GM21360 (cell line): ENCODE results near the gene NEURL3.

Experiments
- ATAC-seq: cut with Tn5 transposase; IDR thresholded peaks from one replicate; pipeline ENCODE4 v1.9.1; 2021; ENCODE audit warnings: mild to moderate bottlenecking, moderate library complexity; ENCODE audit not compliant: unreplicated experiment

The NEURL3 gene

GRCh38 chr2:96540136-96540535 lies 35.0 kb upstream of the NEURL3 start:
- no peak for ATAC-seq

- ATAC-seq: no peak
Measured at GRCh38 chr2:96539215-96539920, 34.2 kb upstream of the NEURL3 start.

GRCh38 chr2:96538487-96539214 lies 33.5 kb upstream of the NEURL3 start:
- no peak for ATAC-seq

DNA sequence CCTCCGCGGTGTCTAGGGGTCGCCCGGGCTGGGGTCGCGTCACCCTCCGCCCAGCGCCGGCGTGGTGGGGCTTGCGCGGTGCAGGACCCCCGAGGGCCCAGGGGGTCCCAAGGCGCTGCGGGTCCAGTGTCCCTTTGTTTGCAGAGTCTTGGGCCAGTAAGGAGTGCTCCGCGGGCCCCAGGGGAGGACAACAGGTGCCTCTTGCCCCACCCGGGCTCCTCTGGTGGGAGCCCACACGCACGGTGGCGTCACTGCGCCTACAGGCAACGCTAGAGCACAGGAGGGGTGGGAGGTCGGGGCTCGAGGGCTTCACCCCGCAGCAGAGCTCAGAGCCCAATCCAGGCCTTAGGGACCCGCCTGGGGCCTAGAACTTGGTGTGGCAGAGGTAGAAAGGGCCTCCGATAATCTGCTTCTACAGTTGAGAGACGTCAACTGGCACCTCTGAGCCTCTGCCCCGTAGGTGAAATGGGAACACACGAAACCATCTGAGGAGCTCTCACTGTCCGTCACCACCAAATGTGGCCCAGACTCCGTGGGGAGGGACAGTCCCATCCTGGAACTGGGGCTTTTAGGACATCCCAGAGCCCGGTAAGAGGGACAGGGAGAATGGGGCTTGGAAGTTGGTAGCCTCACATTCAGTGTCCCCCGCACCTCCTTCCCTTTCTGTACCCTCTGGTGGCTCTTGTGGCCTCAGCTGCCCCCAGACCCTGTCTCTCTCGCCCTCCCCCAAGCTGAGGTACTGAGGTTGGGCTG lies 32.8 kb upstream of the NEURL3 start:
- ATAC-seq: no peak

DNA sequence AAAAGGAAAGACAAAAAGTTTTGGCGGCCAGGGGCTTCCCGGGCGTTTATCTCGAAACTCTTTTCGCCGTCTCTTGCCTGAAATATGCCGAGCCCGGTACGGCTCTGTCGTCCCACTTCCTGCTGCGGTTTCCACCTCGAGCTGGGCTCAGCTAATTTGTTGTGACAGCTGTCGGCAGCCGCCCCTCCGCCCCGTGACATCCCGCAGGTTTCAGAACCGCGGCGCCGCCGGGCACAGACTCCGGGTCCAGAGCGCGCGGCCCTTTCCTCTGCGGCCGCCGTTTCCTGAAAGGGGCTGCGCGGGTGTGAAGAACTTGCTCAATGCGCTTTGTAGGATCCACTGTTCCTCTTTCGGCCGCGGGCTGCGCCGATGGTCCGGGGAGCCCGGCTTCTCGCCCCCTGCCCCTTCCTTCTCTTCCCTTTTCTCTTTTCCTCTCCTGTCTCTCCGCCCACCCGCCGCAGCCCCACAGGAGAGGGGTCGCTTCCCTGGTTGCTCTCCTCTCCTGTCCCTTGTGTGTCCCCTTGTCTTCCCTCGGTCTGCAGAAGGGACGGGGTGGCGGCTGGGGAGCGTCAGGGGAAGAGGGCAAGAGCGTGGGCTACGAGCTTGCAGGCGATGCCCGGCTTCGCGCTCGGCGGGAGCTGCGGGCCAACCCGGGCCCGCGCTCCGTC lies 32.0 kb upstream of the NEURL3 start:
- peak; percentile 43 for ATAC-seq

DNA sequence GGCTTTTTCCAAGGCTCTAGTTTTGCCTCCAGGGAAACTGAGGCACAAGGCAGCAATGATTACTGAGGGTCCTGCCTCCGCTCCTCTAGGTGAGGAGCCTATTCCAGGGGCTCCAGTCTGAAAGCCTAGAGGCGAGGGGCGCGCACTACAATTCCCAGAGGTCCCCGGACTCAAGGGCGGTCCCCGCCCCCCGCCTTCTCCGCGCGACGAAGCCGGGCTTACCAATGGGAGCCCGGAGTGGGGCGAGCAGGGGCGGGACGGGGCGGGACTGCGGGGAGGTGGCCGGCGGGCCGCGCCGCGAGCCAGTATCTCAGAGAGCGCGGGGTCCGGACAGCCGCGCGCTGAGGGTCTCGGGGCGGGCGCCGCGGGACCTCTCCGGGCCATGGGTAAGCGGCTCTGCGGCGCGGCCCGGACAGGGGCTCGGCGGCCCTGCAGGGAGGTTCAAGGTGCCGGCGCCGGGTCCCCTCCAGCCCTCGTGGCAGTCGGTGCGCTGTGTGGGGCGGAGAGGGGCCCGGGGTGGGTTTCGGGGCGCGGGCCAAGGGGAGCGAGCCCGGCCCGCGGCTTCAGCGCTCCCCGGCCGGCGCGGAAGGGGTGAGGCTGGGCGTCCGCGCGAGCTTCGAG lies 31.4 kb upstream of the NEURL3 start, which contains the start of gene ARID5A:
Gene ARID5A (plus strand): TSS at position 308 of the 621 bp plus-strand sequence. CDS start 75 bp downstream, at position 383.
- ATAC-seq: peak; percentile 52

DNA sequence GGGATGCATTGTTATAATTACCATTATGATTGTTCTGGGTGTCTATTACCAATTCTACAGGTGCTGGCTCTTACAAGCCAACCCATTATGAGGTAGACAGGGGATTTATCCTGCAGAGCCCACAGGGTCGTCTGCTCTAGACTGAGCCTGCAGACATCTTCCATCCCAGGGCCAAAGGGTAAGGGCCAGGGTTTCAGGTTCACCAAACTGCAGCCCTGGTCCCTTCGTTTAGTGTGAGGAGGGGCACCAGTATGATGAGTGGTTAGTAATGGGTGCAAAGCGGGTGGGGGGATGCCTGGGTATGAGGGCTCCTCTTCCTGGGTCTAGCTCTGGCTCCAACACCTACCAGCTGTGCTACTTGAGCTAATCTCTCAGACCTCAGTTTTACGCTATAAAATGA lies 30.2 kb upstream of the NEURL3 start:
- ATAC-seq: no peak

DNA sequence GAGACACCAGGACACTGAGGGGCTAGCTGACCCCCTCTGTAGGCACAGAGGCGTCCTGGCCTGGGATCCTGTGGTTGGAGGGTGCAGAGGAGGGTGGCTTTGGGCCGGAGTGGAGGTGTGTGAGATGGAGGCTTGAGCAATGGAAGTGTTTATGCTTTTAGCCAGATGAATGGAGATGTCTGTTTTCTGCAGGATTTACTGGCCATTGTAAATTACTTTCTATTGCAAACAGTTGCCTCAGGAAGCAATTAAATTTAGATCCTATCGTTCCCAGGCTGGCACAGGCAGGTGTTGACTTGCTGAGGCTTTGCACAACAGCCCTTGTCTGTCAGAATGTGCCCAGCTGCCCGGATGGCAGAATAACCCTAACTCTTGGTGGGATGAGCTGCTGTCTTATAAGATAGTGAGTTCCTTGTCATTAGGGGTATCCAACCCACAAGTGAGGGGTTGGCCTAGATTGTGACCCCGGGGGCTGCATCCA lies 29.6 kb upstream of the NEURL3 start:
- ATAC-seq: no peak

DNA sequence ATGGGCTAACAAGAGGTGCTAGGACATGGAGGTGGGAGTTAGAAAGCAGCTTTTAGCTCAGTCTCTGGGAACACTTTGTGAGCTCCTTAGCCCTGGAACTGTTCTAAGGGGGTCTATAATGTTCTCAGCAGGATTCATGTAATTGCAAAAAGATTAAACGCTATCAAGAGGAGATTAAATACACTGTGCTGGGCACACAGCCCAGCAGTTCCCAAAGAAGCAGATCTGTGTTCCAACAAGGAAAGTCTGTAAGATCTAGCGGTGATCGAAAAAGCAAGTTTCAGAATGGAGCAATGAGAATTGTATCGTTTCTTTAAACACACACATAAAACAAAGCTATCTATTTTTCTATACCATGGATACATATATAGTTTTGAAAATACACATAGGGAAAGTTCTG lies 29.0 kb upstream of the NEURL3 start:
- no peak for ATAC-seq

- ATAC-seq: no peak
Measured at GRCh38 chr2:96533292-96534073, 28.3 kb upstream of the NEURL3 start.

DNA sequence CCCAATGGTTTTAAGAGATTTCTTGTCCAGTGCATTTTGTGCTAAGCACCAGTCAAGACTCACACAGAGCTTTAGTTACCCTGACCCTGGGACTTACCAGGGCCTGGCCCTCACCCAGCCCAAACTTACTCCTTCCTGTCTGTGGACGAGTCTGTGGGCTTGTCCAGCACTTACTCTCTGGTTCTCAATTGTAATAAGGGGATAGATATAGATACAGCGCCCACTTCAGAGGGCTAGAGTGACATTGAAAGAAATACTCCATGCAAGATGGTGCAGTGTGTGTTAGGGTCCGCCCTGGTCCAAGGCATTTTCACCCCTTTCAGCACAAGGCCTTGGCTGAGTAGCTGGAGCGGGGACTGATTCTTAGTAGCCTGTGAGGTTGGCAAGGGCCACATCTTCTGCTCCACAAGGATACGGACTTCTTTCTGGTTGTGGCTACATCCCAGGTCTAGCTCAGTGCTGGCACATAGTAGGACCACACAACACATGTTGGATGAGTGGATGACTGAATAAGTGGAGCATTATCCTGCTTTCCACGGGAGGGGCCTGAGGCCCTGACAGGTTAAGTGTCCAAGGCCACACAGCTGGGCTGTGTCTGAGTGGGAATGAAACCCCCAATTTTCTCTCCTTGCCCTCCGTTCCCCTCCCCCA lies 27.6 kb upstream of the NEURL3 start:
- ATAC-seq: no peak

- ATAC-seq: no peak
Measured at GRCh38 chr2:96531872-96532505, 26.8 kb upstream of the NEURL3 start.

- ATAC-seq: no peak
Measured at GRCh38 chr2:96531366-96531765, 26.2 kb upstream of the NEURL3 start.

DNA sequence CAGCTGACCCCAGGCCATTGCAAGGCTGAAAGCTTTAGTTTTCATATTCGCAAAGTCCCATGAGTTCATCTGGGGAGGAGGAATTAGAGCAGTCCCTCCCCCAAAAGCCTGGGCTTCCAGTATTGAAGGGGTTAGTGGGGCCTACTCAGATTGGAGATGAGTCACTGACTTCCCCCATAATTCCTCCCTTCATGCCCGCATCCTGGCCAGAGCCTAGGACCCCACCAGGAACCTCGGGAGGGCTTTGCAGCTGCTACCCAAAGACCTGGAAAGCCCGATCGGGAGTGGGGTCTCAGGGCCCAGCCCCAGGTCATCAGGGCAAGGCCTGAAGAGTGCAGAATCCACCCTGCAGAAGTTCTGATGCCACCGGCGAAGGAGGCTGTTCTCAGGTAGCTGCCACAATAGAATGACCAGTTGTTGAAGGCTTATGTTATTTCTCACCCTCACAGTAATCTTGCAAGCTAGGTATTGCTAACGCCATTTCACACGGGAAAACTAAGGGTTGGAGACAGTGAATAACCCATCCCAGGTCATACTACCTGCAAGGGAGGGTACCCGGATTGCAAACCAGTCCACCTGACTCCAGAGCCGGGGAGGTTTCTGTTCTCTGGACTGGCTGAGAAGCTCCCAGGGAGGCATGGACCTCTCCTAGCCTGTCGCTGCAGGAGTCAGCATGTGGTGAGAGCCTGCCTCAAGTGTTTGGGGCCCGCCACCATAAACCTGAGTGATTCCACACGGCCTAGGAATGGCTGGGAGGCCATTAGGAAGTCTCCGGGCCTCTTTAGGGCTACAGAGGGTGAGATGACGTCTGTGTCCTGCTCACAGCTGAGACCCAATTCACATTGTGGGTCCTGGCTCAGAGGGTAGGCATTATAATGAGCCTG lies 25.6 kb upstream of the NEURL3 start:
- no peak for ATAC-seq

- ATAC-seq: no peak
Measured at GRCh38 chr2:96530144-96530430, 24.9 kb upstream of the NEURL3 start.

DNA sequence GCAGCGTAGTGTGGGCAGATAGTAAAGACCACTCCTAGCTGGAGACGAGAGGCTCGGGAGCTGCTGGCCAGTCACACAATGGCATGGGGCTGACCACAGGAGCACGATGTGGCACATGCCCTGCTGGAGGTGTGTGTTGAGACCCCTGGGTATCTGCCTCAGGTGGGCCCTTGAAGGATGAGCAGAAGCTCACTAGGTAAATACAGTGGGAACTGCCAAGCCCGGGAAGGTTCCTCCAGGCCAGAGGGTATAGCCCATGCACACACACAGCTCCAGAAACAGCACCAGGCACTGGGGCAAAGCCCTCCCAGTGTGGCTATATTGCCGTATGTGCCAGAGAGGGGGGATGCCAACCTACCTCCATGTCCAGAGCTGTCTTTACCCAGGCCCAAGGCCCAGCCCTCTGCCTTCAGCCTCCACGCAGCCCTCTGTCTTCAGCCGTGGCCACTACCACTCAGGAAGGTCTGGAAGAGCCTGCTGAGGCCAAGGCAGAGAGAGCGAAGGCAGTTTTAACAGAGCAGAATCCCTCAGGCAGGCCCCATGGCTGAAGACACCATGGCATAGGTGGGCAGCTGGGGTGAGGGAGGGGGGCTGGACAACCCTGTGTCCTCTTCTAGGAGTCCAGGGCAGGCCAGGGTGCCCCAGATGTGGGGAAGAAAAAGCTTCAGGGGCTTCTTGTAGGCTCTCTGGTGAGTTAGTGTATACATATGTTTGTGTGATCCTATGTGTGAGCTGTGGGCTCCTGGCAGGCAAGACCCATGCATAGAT lies 24.4 kb upstream of the NEURL3 start:
- no peak for ATAC-seq

DNA sequence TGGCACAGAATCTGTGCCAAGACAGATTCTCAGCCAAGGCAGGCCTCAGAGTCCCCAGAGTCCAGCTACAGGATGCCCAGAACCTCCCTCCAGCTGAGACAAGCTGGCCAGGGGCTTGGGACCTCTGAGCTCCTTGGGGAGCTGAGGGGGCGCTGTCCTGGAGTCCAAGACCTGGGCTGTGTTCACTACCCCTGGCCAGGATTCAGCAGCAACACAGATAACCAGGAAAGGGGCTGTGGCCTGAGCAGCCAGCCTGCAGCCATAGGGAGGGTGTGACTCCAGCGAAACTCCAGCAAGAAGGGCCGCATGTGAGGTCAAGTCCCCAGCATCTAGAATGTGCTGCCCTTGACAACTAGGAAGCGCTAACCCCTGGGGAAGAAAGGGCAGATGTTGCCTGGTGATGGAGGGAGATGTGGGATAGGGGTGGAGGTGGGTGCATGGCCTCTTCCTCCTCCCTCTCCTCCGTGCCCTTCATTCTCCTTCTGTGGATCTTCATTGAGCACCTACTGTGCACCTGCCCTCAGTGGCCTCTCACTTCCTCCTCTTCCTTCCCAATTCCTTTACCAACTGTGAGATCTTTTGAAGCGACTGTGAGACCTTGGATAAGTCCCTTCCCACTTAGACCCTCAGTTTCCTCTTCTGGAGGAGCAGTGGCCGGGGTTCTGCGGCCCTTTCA lies 23.7 kb upstream of the NEURL3 start:
- ATAC-seq: no peak
